ENCODE data around the gene PRRG3. TPM values are rescaled to one million over a fixed set of nuclear protein-coding genes. Genes with fewer than 3 reads are reported as not detected.

Gene PRRG3
- total RNA-seq, 1 experiment from 2014 or later = not detected

DNA sequence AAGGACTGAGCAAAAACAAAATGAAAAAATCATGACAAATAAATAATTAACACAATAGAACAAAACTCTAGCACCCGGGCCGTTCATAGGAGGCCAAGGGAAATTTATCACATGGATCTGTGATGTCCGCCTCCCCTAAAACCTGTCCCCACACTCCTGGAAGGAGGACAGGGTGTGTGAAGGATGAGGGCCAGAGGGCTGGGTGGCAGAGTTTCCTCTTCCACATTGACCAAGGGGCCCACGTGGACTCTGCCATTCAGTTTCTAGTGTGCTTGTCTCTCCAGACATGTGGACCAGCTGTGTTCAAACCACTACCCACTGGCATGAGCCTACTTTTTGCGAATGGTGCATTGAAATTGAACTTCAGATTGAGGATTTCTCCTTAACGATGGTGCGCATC is 6.3 kb downstream of the PRRG3 start (continued):
- TF ChIP-seq, protein P1, sequence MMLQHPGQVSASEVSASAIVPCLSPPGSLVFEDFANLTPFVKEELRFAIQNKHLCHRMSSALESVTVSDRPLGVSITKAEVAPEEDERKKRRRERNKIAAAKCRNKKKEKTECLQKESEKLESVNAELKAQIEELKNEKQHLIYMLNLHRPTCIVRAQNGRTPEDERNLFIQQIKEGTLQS (IDR thresholded peaks at IDR 0.05) = no peak
- no peak for TF ChIP-seq SP1 (IDR thresholded peaks at IDR 0.05; ENCODE audit: low read depth)
- TF ChIP-seq EZH2 (IDR thresholded peaks at IDR 0.05) = no peak
- TF ChIP-seq CBX3 (IDR thresholded peaks at IDR 0.05; ENCODE audit: low read depth) = no peak

DNA sequence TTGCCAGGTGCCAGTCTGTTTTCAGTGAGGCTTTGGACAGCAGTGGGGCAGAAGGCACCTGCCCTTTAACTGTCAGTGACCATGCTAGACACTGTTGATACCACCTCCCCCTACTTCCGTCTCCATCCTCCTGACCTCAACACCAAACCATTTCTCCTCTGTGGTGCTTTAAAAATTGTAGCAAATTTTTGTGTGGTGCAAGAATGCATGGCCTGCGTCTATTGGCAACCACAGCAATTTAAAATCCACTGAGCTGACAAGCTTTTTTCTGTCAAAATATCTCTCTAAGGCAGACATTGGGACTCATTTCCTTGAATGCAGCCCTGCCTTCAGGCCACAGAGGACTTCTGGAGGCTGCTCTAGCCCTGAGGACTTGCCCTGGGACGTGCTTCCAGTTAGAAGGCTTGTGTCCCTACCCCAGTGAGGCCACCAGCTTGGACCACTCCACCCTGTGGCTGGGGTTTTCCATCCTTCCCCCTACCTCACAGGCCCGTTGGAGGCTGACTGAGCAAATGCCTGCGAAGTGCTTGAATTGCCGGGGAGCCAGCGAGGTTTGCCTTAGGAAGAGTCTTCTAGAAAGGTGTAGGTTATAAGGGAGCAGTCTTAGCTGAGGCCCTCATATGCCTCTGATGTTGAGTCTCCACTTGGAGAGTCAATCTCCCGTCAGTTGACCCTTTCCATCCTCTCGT is 6.9 kb downstream of the PRRG3 start:
- Histone ChIP-seq H3K9me2 (ENCODE audit: insufficient read depth) (no peaks in the 10 kb centered on the region), H3K4me1 (ENCODE audit: control insufficient read depth in 1 of 2, insufficient read depth in 2 of 2, low read length in 2 of 2) (no peaks in the 10 kb centered on the region), H3K9me3 (ENCODE audit: control insufficient read depth in 1 of 2, insufficient read depth in 1 of 2, low read depth in 1 of 2, low read length in 2 of 2) (no peaks in the 10 kb centered on the region), H3K4me3 (replicated peaks in 1 of 2; ENCODE audit: low read depth in 1 of 2, low read length in 2 of 2) (no peak overlapping the region), H3K4me2 (ENCODE audit: low read length) (no peak overlapping the region), H3K9ac (ENCODE audit: low read length) (no peak overlapping the region), H2AFZ (ENCODE audit: low read depth, low read length, poor library complexity, severe bottlenecking) (no peak overlapping the region), H3K36me3 (ENCODE audit: control insufficient read depth in 1 of 2, insufficient read depth in 2 of 2, low read length in 2 of 2) (no peaks in the 10 kb centered on the region), H3K27ac (ENCODE audit: low read depth, low read length) (no peak overlapping the region), H4K20me1 (ENCODE audit: insufficient read depth) (no peaks in the 10 kb centered on the region), H3K27me3 (ENCODE audit: insufficient read depth, low read length) (no peaks in the 10 kb centered on the region), H3K79me2 (ENCODE audit: insufficient read depth, low read length) (no peaks in the 10 kb centered on the region)
- CTCF ChIA-PET = no interaction called here
- no peak for ATAC-seq
- no TSS peak for BruUV-seq (replicated peaks)
- DNase-seq (ENCODE audit: low read depth, low spot score) = no peak
- intact Hi-C loops (cut with micrococcal nuclease) = no loop called here
- RAD21 ChIA-PET (ENCODE audit: low non-redundant PET in 1 of 2, low total read pairs in 2 of 2, uncharacterized antibody in 2 of 2, unreplicated experiment in 2 of 2) = no interaction called here
- TF ChIP-seq SRF (IDR thresholded peaks at IDR 0.05; ENCODE audit: low read depth) (no peak), ZFX (IDR thresholded peaks at IDR 0.05) (no peak), POLR2A (IDR thresholded peaks at IDR 0.05; ENCODE audit: borderline replicate concordance, extremely low read depth, insufficient read depth, insufficient read length) (no peak), EZH2 (IDR thresholded peaks at IDR 0.05) (no peak), FOSL1 (IDR thresholded peaks at IDR 0.05; ENCODE audit: low read depth) (no peak), CBX3 (IDR thresholded peaks at IDR 0.05; ENCODE audit: low read depth) (no peak), EZH2phosphoT487 (IDR thresholded peaks at IDR 0.05; ENCODE audit: borderline replicate concordance) (no peak), SP1 (IDR thresholded peaks at IDR 0.05; ENCODE audit: low read depth) (no peak), EGR1 (IDR thresholded peaks at IDR 0.05; ENCODE audit: low read depth) (no peak)
- TF ChIP-seq, protein P2, sequence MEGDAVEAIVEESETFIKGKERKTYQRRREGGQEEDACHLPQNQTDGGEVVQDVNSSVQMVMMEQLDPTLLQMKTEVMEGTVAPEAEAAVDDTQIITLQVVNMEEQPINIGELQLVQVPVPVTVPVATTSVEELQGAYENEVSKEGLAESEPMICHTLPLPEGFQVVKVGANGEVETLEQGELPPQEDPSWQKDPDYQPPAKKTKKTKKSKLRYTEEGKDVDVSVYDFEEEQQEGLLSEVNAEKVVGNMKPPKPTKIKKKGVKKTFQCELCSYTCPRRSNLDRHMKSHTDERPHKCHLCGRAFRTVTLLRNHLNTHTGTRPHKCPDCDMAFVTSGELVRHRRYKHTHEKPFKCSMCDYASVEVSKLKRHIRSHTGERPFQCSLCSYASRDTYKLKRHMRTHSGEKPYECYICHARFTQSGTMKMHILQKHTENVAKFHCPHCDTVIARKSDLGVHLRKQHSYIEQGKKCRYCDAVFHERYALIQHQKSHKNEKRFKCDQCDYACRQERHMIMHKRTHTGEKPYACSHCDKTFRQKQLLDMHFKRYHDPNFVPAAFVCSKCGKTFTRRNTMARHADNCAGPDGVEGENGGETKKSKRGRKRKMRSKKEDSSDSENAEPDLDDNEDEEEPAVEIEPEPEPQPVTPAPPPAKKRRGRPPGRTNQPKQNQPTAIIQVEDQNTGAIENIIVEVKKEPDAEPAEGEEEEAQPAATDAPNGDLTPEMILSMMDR (IDR thresholded peaks at IDR 0.05 in 2 of 3, conservative IDR thresholded peaks at IDR 0.05 in 1 of 3; ENCODE audit: borderline replicate concordance in 1 of 3, insufficient read depth in 1 of 3, low read depth in 2 of 3, low read length in 2 of 3) = no peak
- TF ChIP-seq, protein P1 (IDR thresholded peaks at IDR 0.05) = no peak
- TF ChIP-seq, protein P3, sequence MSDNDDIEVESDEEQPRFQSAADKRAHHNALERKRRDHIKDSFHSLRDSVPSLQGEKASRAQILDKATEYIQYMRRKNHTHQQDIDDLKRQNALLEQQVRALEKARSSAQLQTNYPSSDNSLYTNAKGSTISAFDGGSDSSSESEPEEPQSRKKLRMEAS (IDR thresholded peaks at IDR 0.05) = no peak
- TF ChIP-seq, protein P4, sequence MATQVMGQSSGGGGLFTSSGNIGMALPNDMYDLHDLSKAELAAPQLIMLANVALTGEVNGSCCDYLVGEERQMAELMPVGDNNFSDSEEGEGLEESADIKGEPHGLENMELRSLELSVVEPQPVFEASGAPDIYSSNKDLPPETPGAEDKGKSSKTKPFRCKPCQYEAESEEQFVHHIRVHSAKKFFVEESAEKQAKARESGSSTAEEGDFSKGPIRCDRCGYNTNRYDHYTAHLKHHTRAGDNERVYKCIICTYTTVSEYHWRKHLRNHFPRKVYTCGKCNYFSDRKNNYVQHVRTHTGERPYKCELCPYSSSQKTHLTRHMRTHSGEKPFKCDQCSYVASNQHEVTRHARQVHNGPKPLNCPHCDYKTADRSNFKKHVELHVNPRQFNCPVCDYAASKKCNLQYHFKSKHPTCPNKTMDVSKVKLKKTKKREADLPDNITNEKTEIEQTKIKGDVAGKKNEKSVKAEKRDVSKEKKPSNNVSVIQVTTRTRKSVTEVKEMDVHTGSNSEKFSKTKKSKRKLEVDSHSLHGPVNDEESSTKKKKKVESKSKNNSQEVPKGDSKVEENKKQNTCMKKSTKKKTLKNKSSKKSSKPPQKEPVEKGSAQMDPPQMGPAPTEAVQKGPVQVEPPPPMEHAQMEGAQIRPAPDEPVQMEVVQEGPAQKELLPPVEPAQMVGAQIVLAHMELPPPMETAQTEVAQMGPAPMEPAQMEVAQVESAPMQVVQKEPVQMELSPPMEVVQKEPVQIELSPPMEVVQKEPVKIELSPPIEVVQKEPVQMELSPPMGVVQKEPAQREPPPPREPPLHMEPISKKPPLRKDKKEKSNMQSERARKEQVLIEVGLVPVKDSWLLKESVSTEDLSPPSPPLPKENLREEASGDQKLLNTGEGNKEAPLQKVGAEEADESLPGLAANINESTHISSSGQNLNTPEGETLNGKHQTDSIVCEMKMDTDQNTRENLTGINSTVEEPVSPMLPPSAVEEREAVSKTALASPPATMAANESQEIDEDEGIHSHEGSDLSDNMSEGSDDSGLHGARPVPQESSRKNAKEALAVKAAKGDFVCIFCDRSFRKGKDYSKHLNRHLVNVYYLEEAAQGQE (IDR thresholded peaks at IDR 0.05; ENCODE audit: low read depth) = no peak
- TF ChIP-seq, protein P5, sequence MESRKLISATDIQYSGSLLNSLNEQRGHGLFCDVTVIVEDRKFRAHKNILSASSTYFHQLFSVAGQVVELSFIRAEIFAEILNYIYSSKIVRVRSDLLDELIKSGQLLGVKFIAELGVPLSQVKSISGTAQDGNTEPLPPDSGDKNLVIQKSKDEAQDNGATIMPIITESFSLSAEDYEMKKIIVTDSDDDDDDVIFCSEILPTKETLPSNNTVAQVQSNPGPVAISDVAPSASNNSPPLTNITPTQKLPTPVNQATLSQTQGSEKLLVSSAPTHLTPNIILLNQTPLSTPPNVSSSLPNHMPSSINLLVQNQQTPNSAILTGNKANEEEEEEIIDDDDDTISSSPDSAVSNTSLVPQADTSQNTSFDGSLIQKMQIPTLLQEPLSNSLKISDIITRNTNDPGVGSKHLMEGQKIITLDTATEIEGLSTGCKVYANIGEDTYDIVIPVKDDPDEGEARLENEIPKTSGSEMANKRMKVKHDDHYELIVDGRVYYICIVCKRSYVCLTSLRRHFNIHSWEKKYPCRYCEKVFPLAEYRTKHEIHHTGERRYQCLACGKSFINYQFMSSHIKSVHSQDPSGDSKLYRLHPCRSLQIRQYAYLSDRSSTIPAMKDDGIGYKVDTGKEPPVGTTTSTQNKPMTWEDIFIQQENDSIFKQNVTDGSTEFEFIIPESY (IDR thresholded peaks at IDR 0.05; ENCODE audit: extremely low read depth, insufficient replicate concordance, low read length) = no peak
- POLR2A ChIA-PET = no interaction called here
